Middle frontal gyrus (tissue), 1 donor: Measurements from ENCODE around the gene LMBR1.

Source experiments
- DNase-seq: peaks from one replicate; pipeline ENCODE4 v3.0.0-alpha.2; 2015; ENCODE audit warnings: low spot score; ENCODE audit errors: extremely low spot score

LMBR1 gene

DNA sequence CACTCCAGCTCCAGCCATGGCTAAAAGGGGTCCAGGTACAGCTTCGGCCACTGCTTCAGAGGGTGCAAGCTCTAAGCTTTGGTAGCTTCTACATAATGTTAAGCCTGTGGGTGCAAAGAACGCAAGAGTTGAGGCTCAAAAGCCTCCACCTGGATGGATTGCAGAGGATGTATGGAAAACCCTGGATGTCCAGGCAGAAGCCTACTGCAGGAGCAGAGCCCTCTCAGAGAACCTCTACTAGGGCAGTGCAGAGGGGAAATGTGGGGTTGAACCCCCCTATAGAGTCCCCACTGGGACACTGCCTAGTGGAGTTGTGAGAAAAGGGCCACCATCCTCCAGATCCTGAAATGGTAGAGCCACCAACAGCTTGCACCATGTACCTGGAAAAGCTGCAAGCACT lies 263.1 kb downstream of the LMBR1 start:
- DNase-seq, result no peak

GRCh38 chr7:156628562-156628961 lies 264.4 kb downstream of the LMBR1 start:
- no peak for DNase-seq
